ENCODE data around the gene DLGAP1. TPM values are rescaled to one million over a fixed set of nuclear protein-coding genes. Genes with fewer than 3 reads are reported as not detected.
A peak's percentile ranks its signal among the peaks of the same experiment; 100 is the strongest.

The DLGAP1 gene
- total RNA-seq, 1 donor from 2014 or later: 11.5 TPM

- peak overlapping the region; percentile 88 for H3K27ac Mint-ChIP-seq (ENCODE audit: unreplicated experiment)
- H3K4me3 Mint-ChIP-seq: peak overlapping the region; percentile 72
- H3K36me3 Mint-ChIP-seq (ENCODE audit: low read depth): no peaks in the 10 kb centered on the region
- no peaks in the 10 kb centered on the region for H3K27me3 Mint-ChIP-seq (ENCODE audit: low read depth)
- no peaks in the 10 kb centered on the region for H3K9me3 Mint-ChIP-seq
- H3K4me1 Mint-ChIP-seq: peaks cover 47% of the 10 kb centered on the region
- DNase-seq (ENCODE audit: low read depth, low spot score): peak; percentile 36
- TF ChIP-seq CTCF (conservative IDR thresholded peaks at IDR 0.05): no peak
These were observed 831.1 kb downstream of the DLGAP1 start for GRCh38 chr18:3623769-3624545.

GRCh38 chr18:3620146-3621119 lies 834.7 kb downstream of the DLGAP1 start:
- Mint-ChIP-seq H3K4me1 (peaks cover 72% of the 10 kb centered on the region), H3K4me3 (no peak overlapping the region), H3K9me3 (no peaks in the 10 kb centered on the region), H3K36me3 (ENCODE audit: low read depth) (no peaks in the 10 kb centered on the region), H3K27me3 (ENCODE audit: low read depth) (no peaks in the 10 kb centered on the region), H3K27ac (ENCODE audit: unreplicated experiment) (no peak overlapping the region)
- TF ChIP-seq CTCF (conservative IDR thresholded peaks at IDR 0.05): no peak
- no peak for DNase-seq (ENCODE audit: low read depth, low spot score)

GRCh38 chr18:3619746-3620145 lies 835.4 kb downstream of the DLGAP1 start:
- Mint-ChIP-seq H3K4me3 (no peak overlapping the region), H3K27ac (ENCODE audit: unreplicated experiment) (no peak overlapping the region), H3K9me3 (no peaks in the 10 kb centered on the region), H3K27me3 (ENCODE audit: low read depth) (no peaks in the 10 kb centered on the region), H3K4me1 (peaks cover 72% of the 10 kb centered on the region), H3K36me3 (ENCODE audit: low read depth) (no peaks in the 10 kb centered on the region)
- no peak for DNase-seq (ENCODE audit: low read depth, low spot score)
- no peak for TF ChIP-seq CTCF (conservative IDR thresholded peaks at IDR 0.05)

- DNase-seq (ENCODE audit: low read depth, low spot score): no peak
- Mint-ChIP-seq H3K27ac (ENCODE audit: unreplicated experiment) (no peak overlapping the region), H3K9me3 (no peaks in the 10 kb centered on the region)
These were observed 835.9 kb downstream of the DLGAP1 start for GRCh38 chr18:3619222-3619621.

More at GRCh38 chr18:3619222-3619621, 835.9 kb downstream of the DLGAP1 start:
- H3K4me1 Mint-ChIP-seq: peaks cover 69% of the 10 kb centered on the region
- H3K36me3 Mint-ChIP-seq (ENCODE audit: low read depth): no peaks in the 10 kb centered on the region
- no peaks in the 10 kb centered on the region for H3K27me3 Mint-ChIP-seq (ENCODE audit: low read depth)
- TF ChIP-seq CTCF (conservative IDR thresholded peaks at IDR 0.05): no peak
- no peak overlapping the region for H3K4me3 Mint-ChIP-seq
